SK-N-MC (cell line): Measurements from ENCODE around the gene KDM4B.

Experiments used
- EZH2 ChIP-seq: fragments of 200-600 bp; sonication (generic); IDR thresholded peaks from one replicate; pipeline ENCODE4 v1.6.1; 2017; ENCODE audit warnings: antibody characterized with exemption
- POLR2AphosphoS5 ChIP-seq: IDR thresholded peaks from 2 replicates; pipeline ENCODE4 v1.6.1; 2012; ENCODE audit warnings: mild to moderate bottlenecking, low read depth, low read length, borderline replicate concordance

GRCh38 chr19:5037936-5038335 is 69.0 kb downstream of the KDM4B start:
- no peak for TF ChIP-seq EZH2
- no peak for TF ChIP-seq POLR2AphosphoS5
